SKM-1 (cell line): Measurements from ENCODE around the gene REG3G.

Source experiments
- DNase-seq: peaks from one replicate; lab custom pipeline; 2025; ENCODE audit not compliant: unreplicated experiment; lab: John Stamatoyannopoulos, UW

The REG3G gene

DNA sequence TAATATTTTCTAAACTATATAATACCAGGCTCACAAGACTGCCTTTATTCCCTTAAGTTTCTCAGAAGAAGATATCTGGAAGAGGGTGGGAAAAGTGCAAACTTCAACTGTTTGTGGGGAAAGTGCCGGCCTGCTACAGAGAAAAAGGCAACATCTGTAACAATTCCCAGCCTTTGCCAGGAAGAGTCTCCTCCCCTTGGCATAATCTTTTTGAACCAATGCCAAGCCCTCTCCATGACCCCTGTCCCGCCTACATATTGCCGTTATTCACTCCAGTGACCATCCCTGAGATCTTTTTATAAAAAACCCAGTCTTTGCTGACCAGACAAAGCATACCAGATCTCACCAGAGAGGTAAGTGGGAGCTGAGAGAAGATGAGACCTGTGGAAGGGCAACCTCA is at the start of gene REG3G:
Gene REG3G, plus strand, starts transcription at position 282 of the 400 bp plus-strand sequence. CDS start 392 bp downstream, outside the sequence.
- DNase-seq: no peak

- peak; percentile 96 for DNase-seq
Observed at GRCh38 chr2:78977661-78978145, 47.8 kb upstream of the REG3G start.

GRCh38 chr2:78978340-78978739 is 47.2 kb upstream of the REG3G start:
- DNase-seq: no peak

GRCh38 chr2:78979380-78980151 is 45.9 kb upstream of the REG3G start:
- peak; percentile 30 for DNase-seq

DNA sequence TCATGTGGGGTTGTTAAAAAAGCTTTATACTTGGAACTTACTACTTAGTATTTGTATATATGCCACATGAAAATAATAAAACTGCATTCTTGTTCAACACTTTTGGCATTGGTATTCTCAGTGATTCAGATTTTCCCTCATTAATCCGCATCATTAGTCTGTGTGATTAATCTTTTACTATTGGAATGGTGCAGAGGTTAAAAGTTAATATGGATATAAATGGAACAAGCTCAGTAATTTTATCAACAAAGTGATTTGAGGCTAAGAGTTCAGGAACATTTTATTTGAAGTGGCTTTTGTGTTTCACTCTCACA is 45.4 kb upstream of the REG3G start:
- no peak for DNase-seq

DNA sequence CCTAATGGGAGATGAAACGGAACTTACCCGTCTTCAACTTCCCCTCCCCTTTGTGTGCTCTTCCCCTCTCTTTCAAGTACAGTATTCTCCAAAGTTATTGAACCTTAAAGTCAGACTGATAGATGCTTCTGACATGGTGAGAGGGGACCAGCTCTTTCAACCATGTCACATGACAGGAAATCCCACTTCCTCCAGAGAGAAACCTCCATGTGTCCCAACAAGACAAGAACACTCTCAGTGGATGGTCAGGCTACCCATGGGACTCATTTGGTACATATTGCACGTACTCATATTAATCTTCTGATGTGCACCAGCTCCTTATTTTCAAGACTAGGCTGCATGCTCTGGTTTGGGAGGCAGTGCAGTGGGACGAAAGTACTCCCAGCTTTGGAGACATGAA is 44.6 kb upstream of the REG3G start:
- no peak for DNase-seq

GRCh38 chr2:78982638-78983330 is 42.7 kb upstream of the REG3G start:
- DNase-seq: no peak

DNA sequence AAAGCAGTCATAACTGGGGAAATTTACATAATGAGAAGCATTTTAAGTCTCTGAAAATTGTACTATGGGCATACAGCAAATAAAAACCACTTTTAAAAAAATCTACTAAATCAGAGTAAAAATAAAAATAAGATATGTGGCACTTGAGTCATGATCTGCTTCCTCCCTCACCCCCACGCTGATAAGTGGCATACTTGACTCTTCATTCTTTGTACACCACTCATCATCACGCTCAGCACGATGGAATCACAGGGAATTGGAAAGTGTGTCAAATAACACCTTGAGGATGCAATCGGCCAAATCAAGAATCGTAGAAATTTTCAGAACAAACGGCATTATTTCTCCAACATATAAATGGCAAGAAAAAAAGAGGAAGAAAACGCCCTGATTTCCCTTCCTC is 41.1 kb upstream of the REG3G start:
- DNase-seq: no peak

DNA sequence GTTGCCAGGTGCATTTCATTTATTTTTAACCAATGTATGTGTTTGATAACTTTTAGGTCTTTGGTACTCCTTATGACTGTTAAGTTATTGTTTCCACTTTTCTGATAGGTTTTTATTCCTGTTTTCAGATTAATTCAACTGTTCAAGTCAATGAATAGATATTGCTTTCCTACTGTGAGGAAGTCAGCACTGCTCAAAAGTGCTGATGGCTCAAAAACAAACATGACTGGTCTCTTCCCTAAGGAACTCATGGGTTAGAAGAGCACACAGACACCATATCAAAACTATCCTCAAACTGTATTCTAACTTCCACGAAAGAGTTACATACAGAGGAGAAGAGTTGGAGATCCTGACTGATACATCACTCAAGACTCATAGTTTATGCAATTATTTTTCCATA is 39.9 kb upstream of the REG3G start:
- DNase-seq: no peak

- no peak for DNase-seq
Observed at GRCh38 chr2:78989051-78989450, 36.5 kb upstream of the REG3G start.

DNA sequence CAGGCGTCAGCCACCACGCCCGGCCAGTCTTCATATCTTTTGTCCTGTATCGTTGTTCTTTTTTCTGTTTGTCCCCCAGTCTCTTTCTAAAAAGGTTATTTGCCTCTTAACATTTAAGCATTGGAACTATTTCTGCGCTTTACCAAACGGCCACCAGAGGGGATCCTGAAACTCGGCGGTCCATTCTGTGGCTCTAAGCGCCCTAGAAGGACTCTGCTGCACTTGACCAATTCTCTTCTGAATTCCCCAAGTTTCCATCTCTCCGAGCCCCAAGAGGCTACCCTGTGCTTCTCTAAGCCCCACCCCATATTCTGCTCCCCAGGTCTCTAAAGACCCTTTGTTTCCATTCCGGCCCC is 33.1 kb upstream of the REG3G start:
- no peak for DNase-seq

GRCh38 chr2:78992807-78993517 is 32.5 kb upstream of the REG3G start:
- no peak for DNase-seq

DNA sequence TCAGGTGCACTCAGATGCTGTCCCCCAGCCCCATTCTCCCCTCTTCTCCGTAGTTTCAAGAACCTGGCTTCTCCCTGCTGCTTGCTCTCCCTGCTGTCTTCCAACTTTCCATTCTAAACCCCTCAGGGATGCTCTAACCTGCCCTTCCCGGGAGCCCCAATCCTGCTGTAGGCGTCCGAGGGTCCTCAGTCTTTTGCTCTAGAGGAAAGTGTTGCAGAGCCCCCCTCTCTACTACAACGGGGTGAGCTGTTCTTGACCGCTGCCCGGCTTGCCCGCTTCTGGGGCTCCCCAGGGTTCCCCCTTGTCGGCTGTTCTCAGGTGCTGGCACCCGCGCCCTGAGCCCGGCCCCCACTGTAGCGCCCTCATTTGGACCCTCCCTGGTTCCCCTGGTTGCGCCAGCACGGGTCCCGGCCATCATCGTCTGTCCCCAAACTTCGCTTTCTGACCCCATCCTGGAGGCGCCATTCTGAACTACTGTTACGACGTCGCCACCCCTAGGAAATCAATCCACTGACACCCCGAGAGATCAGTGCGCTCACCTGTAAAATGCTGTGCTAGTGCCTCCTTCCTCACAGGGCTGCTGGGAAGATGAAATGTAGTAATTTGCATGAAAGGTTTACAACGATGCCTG is 31.9 kb upstream of the REG3G start:
- no peak for DNase-seq

GRCh38 chr2:78994789-78995188 is 30.7 kb upstream of the REG3G start:
- no peak for DNase-seq

DNA sequence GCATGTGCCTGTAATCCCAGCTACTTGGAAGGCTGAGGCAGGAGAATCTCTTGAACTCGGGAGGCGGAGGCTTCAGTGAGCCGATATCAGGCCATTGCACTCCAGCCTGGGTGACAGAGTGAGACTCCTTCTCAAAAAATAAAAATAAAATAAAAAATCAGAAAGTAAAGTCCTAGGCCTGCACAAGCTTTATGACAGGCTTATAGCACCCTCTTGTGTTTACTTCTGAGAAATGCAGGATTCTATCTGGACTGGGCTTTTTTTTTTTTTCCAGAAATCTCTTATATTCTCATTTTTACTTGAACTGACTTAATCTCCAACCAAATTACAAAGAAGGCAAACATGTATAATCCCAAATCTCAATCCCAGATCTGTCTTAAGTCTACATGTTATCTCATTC is 26.1 kb upstream of the REG3G start:
- no peak for DNase-seq

- no peak for DNase-seq
Observed at GRCh38 chr2:79000008-79000576, 25.4 kb upstream of the REG3G start.

DNA sequence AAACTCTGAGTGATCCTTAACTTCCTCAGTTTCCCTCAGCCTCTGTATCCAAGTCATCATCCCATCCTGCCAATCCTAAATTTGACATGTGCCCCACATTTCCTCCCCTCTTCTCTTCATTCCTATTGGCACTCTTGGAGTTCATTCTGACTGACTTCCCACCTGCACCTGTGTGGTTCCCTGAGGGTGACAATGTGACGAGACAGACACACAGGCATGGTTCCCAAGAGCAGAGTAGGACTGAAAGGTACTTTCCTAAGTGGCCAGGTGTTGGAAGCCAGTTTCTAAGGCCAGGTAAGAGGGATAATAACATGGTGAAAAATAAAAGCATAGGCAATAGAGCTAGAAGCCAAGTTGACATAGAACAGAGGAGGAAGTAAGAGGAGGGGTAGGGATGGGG is 24.2 kb upstream of the REG3G start:
- DNase-seq: no peak

DNA sequence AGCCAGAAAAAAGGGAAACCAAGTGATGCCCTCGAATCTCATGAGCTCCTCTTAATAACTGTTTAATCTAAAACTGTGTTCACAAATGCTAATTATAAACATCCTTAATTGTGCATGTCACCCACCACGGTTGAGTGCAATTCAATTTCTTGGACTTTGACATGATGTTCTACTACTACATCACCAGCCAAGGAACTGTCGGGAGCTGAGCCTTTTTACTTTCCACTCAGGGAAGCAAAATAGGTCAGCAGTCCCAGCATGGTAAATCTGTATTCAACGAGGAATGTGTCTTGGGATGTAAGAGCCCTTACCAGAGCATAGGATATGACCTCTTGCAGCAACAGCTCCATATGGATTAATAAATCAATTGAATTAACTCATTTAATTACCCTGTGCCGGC is 20.8 kb upstream of the REG3G start:
- no peak for DNase-seq

GRCh38 chr2:79005216-79005615 is 20.3 kb upstream of the REG3G start:
- no peak for DNase-seq

DNA sequence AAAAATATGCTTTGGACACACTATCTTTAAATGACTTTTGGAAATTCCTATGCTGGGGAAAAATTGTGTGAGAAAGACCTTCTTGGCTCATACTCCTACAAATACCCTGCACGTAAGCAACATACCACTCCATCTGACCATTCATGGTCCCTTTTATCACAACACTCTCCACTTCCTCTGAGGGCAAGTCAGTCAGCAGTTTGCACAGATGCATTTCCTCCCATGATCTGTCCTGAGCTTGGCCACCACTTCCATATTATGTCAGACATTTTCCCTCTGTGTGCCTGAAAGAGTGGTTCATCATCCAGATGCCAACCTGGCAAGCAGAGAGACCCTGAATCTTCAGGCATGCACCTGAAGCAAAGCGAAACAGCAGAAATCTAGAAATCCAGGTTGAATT is 16.1 kb upstream of the REG3G start:
- DNase-seq: no peak

GRCh38 chr2:79011496-79011895 is 14.0 kb upstream of the REG3G start:
- no peak for DNase-seq
